Smooth muscle cell (in vitro differentiated cells): ENCODE results near the gene CHST11. TPM values are rescaled to one million over a fixed set of nuclear protein-coding genes. Genes with fewer than 3 reads are reported as not detected.

ENCODE experiments used
- DNase-seq: peaks from one replicate; lab custom pipeline; 2025; ENCODE audit not compliant: unreplicated experiment; lab: John Stamatoyannopoulos, UW
- H2AFZ ChIP-seq: fragments of 200-600 bp; sonication (generic); 2 replicates; pipeline ENCODE4 v1.6.0; 2016; ENCODE audit warnings: antibody characterized with exemption, low read depth, mild to moderate bottlenecking
- H3F3A ChIP-seq: fragments of 200-600 bp; sonication (generic); 2 replicates; pipeline ENCODE4 v1.6.0; 2017; ENCODE audit warnings: antibody characterized with exemption, low read depth
- H3K27ac ChIP-seq: fragments of 200-600 bp; sonication (generic); 2 replicates; pipeline ENCODE4 v1.5.1; 2016; ENCODE audit warnings: low read depth, mild to moderate bottlenecking
- H3K27me3 ChIP-seq: fragments of 200-600 bp; sonication (generic); 2 replicates; pipeline ENCODE4 v1.6.1; 2016; ENCODE audit warnings: low read depth, mild to moderate bottlenecking
- H3K36me3 ChIP-seq: fragments of 200-600 bp; sonication (generic); 2 replicates; pipeline ENCODE4 v1.5.1; 2016; ENCODE audit warnings: low read depth
- H3K4me1 ChIP-seq: fragments of 200-600 bp; sonication (generic); 2 replicates; pipeline ENCODE4 v1.5.1; 2016; ENCODE audit warnings: low read depth
- H3K4me2 ChIP-seq: fragments of 200-600 bp; sonication (generic); 2 replicates; pipeline ENCODE4 v1.6.0; 2016; ENCODE audit warnings: mild to moderate bottlenecking
- H3K4me3 ChIP-seq: fragments of 200-600 bp; sonication (generic); 2 replicates; pipeline ENCODE4 v1.5.1; 2016; ENCODE audit warnings: mild to moderate bottlenecking
- H3K79me2 ChIP-seq: fragments of 200-600 bp; sonication (generic); 2 replicates; pipeline ENCODE4 v1.6.0; 2016; ENCODE audit warnings: low read depth, mild to moderate bottlenecking
- H3K9ac ChIP-seq: fragments of 200-600 bp; sonication (generic); 2 replicates; pipeline ENCODE4 v1.6.0; 2016; ENCODE audit warnings: low read depth
- H3K9me3 ChIP-seq: fragments of 200-600 bp; sonication (generic); replicated peaks from 2 replicates; pipeline ENCODE4 v1.5.1; 2016; ENCODE audit warnings: low read depth
- H4K20me1 ChIP-seq: fragments of 200-600 bp; sonication (generic); 2 replicates; pipeline ENCODE4 v1.6.0; 2016; ENCODE audit warnings: low read depth
- WGBS: methylation state at CpG from one replicate; pipeline ENCODE4 v1.1.7; 2016; ENCODE audit warnings: low lambda C conversion rate; 5-methylcytosine and 5-hydroxymethylcytosine counted together
- polyA plus RNA-seq: library from polyadenylated mRNA; unstranded; fragments of >200 nt; fragmentation: Nextera tagmentation; extraction: Ambion mirVana; gene quantifications from 2 replicates; pipeline ENCODE4 v1.2.1, GENCODE V29; 2016
- total RNA-seq: library from RNA; depleted of rRNA; stranded (reverse); fragments of >200 nt; gene quantifications from 2 replicates; pipeline ENCODE4 v1.2.3, GENCODE V29; 2014
- TF ChIP-seq, protein P1 (sequence below): fragments of 200-600 bp; sonication (generic); IDR thresholded peaks from 2 replicates; pipeline ENCODE4 v1.5.1; 2017; ENCODE audit warnings: borderline replicate concordance, mild to moderate bottlenecking, antibody characterized with exemption; ENCODE audit not compliant: insufficient read depth, poor library complexity, severe bottlenecking

The CHST11 gene
- total and polyA plus RNA-seq, 2 experiments from 2014 or later: 6.9 to 10.2 TPM

DNA sequence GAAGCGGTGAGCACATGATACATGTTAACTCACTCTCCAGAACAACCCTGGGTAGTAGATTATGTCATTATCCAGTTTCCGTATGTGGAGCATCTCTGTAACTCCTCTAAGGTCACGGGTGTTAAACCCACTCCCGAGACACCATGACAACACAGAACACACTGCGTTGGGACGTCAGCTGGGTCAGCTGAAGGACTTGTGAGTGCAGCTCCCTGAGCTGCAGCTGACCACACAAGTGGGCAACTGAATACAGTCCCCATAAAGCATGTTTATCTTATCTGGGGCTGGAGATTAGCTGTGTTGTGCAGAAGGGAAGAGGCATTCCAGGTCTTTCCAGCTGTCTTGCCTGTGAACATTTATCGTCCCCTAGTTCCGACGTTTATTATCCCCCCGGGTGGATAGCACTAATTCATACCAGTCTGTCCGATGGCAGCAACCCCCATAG lies 211.5 kb downstream of the CHST11 start:
- 12% methylated on average over 11 of the region's 11 CpGs for WGBS
- Histone ChIP-seq H3F3A (peaks cover 22% of the 10 kb centered on the region), H3K9me3 (no peaks in the 10 kb centered on the region), H3K9ac (peak overlapping the region; percentile 40), H3K27me3 (no peaks in the 10 kb centered on the region), H3K36me3 (no peaks in the 10 kb centered on the region), H2AFZ (no peak overlapping the region), H3K4me1 (peaks cover 28% of the 10 kb centered on the region), H3K4me3 (no peak overlapping the region), H4K20me1 (peaks cover 14% of the 10 kb centered on the region), H3K79me2 (no peaks in the 10 kb centered on the region), H3K27ac (peak overlapping the region; percentile 73), H3K4me2 (peak overlapping the region; percentile 67)
- peak; percentile 18 for DNase-seq
- TF ChIP-seq, protein P1, sequence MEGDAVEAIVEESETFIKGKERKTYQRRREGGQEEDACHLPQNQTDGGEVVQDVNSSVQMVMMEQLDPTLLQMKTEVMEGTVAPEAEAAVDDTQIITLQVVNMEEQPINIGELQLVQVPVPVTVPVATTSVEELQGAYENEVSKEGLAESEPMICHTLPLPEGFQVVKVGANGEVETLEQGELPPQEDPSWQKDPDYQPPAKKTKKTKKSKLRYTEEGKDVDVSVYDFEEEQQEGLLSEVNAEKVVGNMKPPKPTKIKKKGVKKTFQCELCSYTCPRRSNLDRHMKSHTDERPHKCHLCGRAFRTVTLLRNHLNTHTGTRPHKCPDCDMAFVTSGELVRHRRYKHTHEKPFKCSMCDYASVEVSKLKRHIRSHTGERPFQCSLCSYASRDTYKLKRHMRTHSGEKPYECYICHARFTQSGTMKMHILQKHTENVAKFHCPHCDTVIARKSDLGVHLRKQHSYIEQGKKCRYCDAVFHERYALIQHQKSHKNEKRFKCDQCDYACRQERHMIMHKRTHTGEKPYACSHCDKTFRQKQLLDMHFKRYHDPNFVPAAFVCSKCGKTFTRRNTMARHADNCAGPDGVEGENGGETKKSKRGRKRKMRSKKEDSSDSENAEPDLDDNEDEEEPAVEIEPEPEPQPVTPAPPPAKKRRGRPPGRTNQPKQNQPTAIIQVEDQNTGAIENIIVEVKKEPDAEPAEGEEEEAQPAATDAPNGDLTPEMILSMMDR: no peak

DNA sequence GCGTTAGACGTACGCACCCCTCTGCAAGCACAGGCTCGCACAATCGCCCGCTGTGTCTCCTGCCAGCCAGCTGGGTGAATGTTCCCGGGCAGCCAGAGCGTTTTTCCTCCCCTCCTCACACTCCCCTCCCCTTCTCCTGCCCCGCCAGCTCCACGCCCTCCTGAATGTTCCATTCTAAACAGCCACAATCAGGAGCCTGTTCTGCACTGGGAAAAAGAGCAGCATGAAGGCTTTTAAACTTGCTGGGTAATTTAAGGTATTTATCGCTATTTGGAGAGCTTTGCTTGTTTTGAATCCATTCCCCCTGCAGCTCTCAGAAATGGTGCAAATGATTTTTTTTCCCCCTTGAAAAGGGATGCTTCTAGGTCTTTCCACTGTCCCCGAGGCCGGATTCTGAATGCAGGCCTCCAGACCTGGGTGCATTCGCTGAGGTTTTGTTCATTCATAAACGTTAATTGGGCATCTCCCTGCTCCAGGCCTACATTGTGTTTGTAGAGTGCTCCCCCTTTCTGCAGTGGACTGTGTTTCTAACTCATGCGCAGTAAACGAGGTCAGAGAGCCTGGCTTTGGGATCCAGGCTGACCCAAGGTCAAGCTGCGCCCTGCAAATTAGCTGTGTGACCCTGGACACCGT lies 212.5 kb downstream of the CHST11 start:
- H3K4me1 ChIP-seq: peaks cover 28% of the 10 kb centered on the region
- peak; percentile 13 for DNase-seq
- H3F3A ChIP-seq: peaks cover 26% of the 10 kb centered on the region
- peak overlapping the region; percentile 73 for H3K27ac ChIP-seq
- peak overlapping the region; percentile 40 for H3K9ac ChIP-seq
- TF ChIP-seq, protein P1: no peak
- no peaks in the 10 kb centered on the region for H3K36me3 ChIP-seq
- H2AFZ ChIP-seq: no peak overlapping the region
- H4K20me1 ChIP-seq: peaks cover 14% of the 10 kb centered on the region
- no peaks in the 10 kb centered on the region for H3K27me3 ChIP-seq
- no peaks in the 10 kb centered on the region for H3K79me2 ChIP-seq
- 43% methylated on average over 19 of the region's 19 CpGs for WGBS
- H3K4me2 ChIP-seq: peak overlapping the region; percentile 67
- no peaks in the 10 kb centered on the region for H3K9me3 ChIP-seq
- no peak overlapping the region for H3K4me3 ChIP-seq

DNA sequence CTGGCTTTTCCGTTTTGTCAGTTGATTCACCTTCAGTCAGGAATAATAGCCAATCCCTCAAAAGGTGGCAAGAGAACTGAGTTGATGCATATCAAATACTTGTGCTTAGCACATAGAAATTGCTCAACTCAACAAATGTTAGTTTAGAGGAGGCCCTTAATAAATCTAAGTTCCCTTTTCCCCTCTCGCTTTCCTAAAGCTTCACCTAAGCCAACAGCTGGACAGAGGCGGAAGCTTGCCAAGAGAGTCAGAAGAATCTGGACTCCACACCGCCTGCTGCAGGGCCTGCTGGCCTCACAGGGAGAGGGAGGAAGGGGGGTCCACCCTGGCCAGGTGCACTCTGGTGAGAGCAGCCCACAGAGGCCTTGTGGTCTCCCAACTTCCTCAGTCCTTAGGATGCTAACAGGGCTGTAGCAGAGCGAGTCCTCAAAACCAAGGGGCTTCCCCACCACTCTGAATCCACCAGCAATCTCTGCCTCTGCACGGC lies 213.1 kb downstream of the CHST11 start:
- H3K4me1 ChIP-seq: peaks cover 28% of the 10 kb centered on the region
- H3K9ac ChIP-seq: no peak overlapping the region

More for the DNA sequence above, 213.1 kb downstream of the CHST11 start:
- TF ChIP-seq, protein P1: no peak
- Histone ChIP-seq H3K27me3 (no peaks in the 10 kb centered on the region), H3K79me2 (no peaks in the 10 kb centered on the region), H3K27ac (no peak overlapping the region), H3K4me3 (no peak overlapping the region), H3K4me2 (no peak overlapping the region), H4K20me1 (peaks cover 12% of the 10 kb centered on the region), H3K36me3 (no peaks in the 10 kb centered on the region), H3K9me3 (no peaks in the 10 kb centered on the region), H2AFZ (no peak overlapping the region), H3F3A (peaks cover 26% of the 10 kb centered on the region)
- WGBS: 91% methylated on average over 6 of the region's 6 CpGs
- no peak for DNase-seq
